Renal pelvis (tissue), 4 donors: Measurements from ENCODE around the gene NEDD4L. TPM values are rescaled to one million over a fixed set of nuclear protein-coding genes. Genes with fewer than 3 reads are reported as not detected.
"Not testable (repeated sequence)": the region's sequence is repeated elsewhere in the genome, so short reads cannot be mapped to it uniquely, and the experiment has no call there.

ENCODE experiments used
- DNase-seq: peaks from one replicate; pipeline ENCODE4 v3.0.0-alpha.2; 2013
- polyA plus RNA-seq, 3 donors: library from polyadenylated mRNA; unstranded; fragments of 120-200 nt; gene quantifications; one replicate each; pipeline ENCODE4 v1.2.1, GENCODE V29; 2013; ENCODE audit not compliant: insufficient read length in 3 of 3

The NEDD4L gene
- polyA plus RNA-seq, 3 donors = 103 to 179 (median 152) TPM

GRCh38 chr18:58367425-58368140, 323.6 kb downstream of the NEDD4L start:
- no peak for DNase-seq

- DNase-seq = no peak
These were observed 325.6 kb downstream of the NEDD4L start for GRCh38 chr18:58369616-58370015.

- peak; percentile 58 for DNase-seq
These were observed 326.1 kb downstream of the NEDD4L start for GRCh38 chr18:58370038-58370580.

GRCh38 chr18:58370612-58371011, 326.6 kb downstream of the NEDD4L start:
- DNase-seq = no peak

GRCh38 chr18:58373481-58373880, 329.5 kb downstream of the NEDD4L start:
- no peak for DNase-seq

GRCh38 chr18:58375051-58375450, 331.0 kb downstream of the NEDD4L start:
- DNase-seq = no peak

GRCh38 chr18:58378411-58379379, 334.7 kb downstream of the NEDD4L start:
- no peak for DNase-seq

- no peak for DNase-seq
These were observed 335.4 kb downstream of the NEDD4L start for GRCh38 chr18:58379443-58379842.

- DNase-seq = not testable (repeated sequence)
These were observed 336.1 kb downstream of the NEDD4L start for GRCh38 chr18:58380113-58380512.

- DNase-seq = no peak
These were observed 337.8 kb downstream of the NEDD4L start for GRCh38 chr18:58381676-58382411.

- DNase-seq = no peak
These were observed 338.4 kb downstream of the NEDD4L start for GRCh38 chr18:58382446-58382845.

- DNase-seq = no peak
These were observed 341.4 kb downstream of the NEDD4L start for GRCh38 chr18:58385472-58385871.

GRCh38 chr18:58386780-58387179, 342.8 kb downstream of the NEDD4L start:
- DNase-seq = no peak

GRCh38 chr18:58387716-58388115, 343.7 kb downstream of the NEDD4L start:
- DNase-seq = no peak

GRCh38 chr18:58388736-58389135, 344.7 kb downstream of the NEDD4L start:
- DNase-seq = no peak

GRCh38 chr18:58389745-58390144, 345.7 kb downstream of the NEDD4L start:
- DNase-seq = no peak

- peak; percentile 85 for DNase-seq
These were observed 346.4 kb downstream of the NEDD4L start for GRCh38 chr18:58390399-58390798.

- DNase-seq = no peak
These were observed 347.3 kb downstream of the NEDD4L start for GRCh38 chr18:58391231-58391825.

GRCh38 chr18:58391932-58392323, 347.9 kb downstream of the NEDD4L start:
- no peak for DNase-seq

GRCh38 chr18:58392324-58393000, 348.4 kb downstream of the NEDD4L start:
- no peak for DNase-seq

GRCh38 chr18:58393295-58393694, 349.3 kb downstream of the NEDD4L start:
- no peak for DNase-seq
